GM23338 (cell line): ENCODE data around the gene AP3D1. TPM values are rescaled to one million over a fixed set of nuclear protein-coding genes. Genes with fewer than 3 reads are reported as not detected.

Experiments used
- ATAC-seq: fragments of 200-7000 bp; cut with Tn5 transposase; 3 replicates; pipeline ENCODE4 v1.9.1; 2020
- DNase-seq: peaks from one replicate; pipeline ENCODE4 v3.0.0-alpha.2; 2015; ENCODE audit warnings: low spot score
- H2AFZ ChIP-seq: fragments of 200-600 bp; sonication (generic); 2 replicates; pipeline ENCODE4 v1.8.0; 2016; ENCODE audit warnings: antibody characterized with exemption, mild to moderate bottlenecking, moderate library complexity
- H3F3A ChIP-seq: fragments of 200-600 bp; sonication (generic); replicated peaks from 2 replicates; pipeline ENCODE4 v1.8.0; 2017; ENCODE audit warnings: antibody characterized with exemption, mixed run types, low read depth
- H3K27ac ChIP-seq: fragments of 200-600 bp; sonication (generic); 2 replicates; pipeline ENCODE4 v1.6.1; 2016; ENCODE audit warnings: low read depth
- H3K27me3 ChIP-seq: fragments of 200-600 bp; sonication (generic); 2 replicates; pipeline ENCODE4 v1.8.0; 2016; ENCODE audit warnings: mild to moderate bottlenecking, mixed run types, moderate library complexity; ENCODE audit not compliant: insufficient read depth
- H3K36me3 ChIP-seq: fragments of 200-600 bp; sonication (generic); 2 replicates; pipeline ENCODE4 v1.8.0; 2016; ENCODE audit warnings: mild to moderate bottlenecking; ENCODE audit not compliant: insufficient read depth
- H3K4me1 ChIP-seq: fragments of 200-600 bp; sonication (generic); 2 replicates; pipeline ENCODE4 v1.8.0; 2016; ENCODE audit warnings: mild to moderate bottlenecking, moderate library complexity; ENCODE audit not compliant: insufficient read depth
- H3K4me2 ChIP-seq: fragments of 200-600 bp; sonication (generic); 2 replicates; pipeline ENCODE4 v1.7.1; 2017; ENCODE audit warnings: mixed run types
- H3K4me3 ChIP-seq: fragments of 200-600 bp; sonication (generic); 2 replicates; pipeline ENCODE4 v1.6.1; 2016; ENCODE audit warnings: mixed run types
- H3K79me2 ChIP-seq: fragments of 200-600 bp; sonication (generic); replicated peaks from 2 replicates; pipeline ENCODE4 v1.8.0; 2017; ENCODE audit warnings: mild to moderate bottlenecking; ENCODE audit not compliant: insufficient read depth
- H3K9me2 ChIP-seq: fragments of 200-600 bp; sonication (generic); 2 replicates; pipeline ENCODE4 v1.8.0; 2017; ENCODE audit not compliant: insufficient read depth
- H4K20me1 ChIP-seq: fragments of 200-600 bp; sonication (generic); replicated peaks from 2 replicates; pipeline ENCODE4 v1.8.0; 2017; ENCODE audit warnings: mild to moderate bottlenecking; ENCODE audit not compliant: insufficient read depth
- H3K27ac Mint-ChIP-seq: 2 replicates; pipeline ENCODE4 v1.8.0; 2020; ENCODE audit warnings: inconsistent platforms, mild to moderate bottlenecking, moderate library complexity, mixed read lengths
- H3K27me3 Mint-ChIP-seq: 3 replicates; pipeline ENCODE4 v1.8.0; 2022; ENCODE audit warnings: low read depth, mild to moderate bottlenecking, moderate library complexity, mixed read lengths, inconsistent platforms; ENCODE audit not compliant: insufficient read depth, poor library complexity
- H3K36me3 Mint-ChIP-seq: 3 replicates; pipeline ENCODE4 v1.8.0; 2021; ENCODE audit warnings: low read depth, mild to moderate bottlenecking, inconsistent platforms, moderate library complexity, mixed read lengths
- H3K4me1 Mint-ChIP-seq: 3 replicates; pipeline ENCODE4 v1.8.0; 2020; ENCODE audit warnings: mild to moderate bottlenecking, inconsistent platforms, mixed read lengths
- H3K4me3 Mint-ChIP-seq: 3 replicates; pipeline ENCODE4 v1.8.0; 2021; ENCODE audit warnings: moderate library complexity, mild to moderate bottlenecking, inconsistent platforms, mixed read lengths
- H3K9me3 Mint-ChIP-seq: 3 replicates; pipeline ENCODE4 v1.8.0; 2020; ENCODE audit warnings: moderate library complexity, mild to moderate bottlenecking, inconsistent platforms, mixed read lengths
- CREB1 ChIP-seq: fragments of 250-450 bp; sonication (Bioruptor Pico); IDR thresholded peaks from 2 replicates; pipeline ENCODE4 v1.5.0; 2020; ENCODE audit warnings: low read depth, mild to moderate bottlenecking, moderate library complexity
- CTCF ChIP-seq, 2 experiments: fragments of 200-600 bp in 1 of 2; sonication (generic) in 1 of 2; conservative IDR thresholded peaks; 2 replicates each; pipeline versions ENCODE4 v1.5.1 to v1.6.1; 2016 to 2017; ENCODE audit warnings: antibody characterized with exemption in 2 of 2, low read depth in 2 of 2, mild to moderate bottlenecking in 2 of 2, moderate library complexity in 1 of 2
- EZH2 ChIP-seq: fragments of 200-600 bp; sonication (generic); IDR thresholded peaks from one replicate; pipeline ENCODE4 v1.8.0; 2017; ENCODE audit warnings: antibody characterized with exemption, mild to moderate bottlenecking, low read depth; ENCODE audit not compliant: unreplicated experiment
- JUNB ChIP-seq: IDR thresholded peaks from one replicate; pipeline ENCODE4 v1.6.1; 2016; ENCODE audit warnings: antibody characterized with exemption; ENCODE audit not compliant: unreplicated experiment
- REST ChIP-seq: IDR thresholded peaks from one replicate; pipeline ENCODE4 v1.6.1; 2018; ENCODE audit warnings: antibody characterized with exemption; ENCODE audit not compliant: unreplicated experiment
- STAT1 ChIP-seq: IDR thresholded peaks from one replicate; pipeline ENCODE4 v1.6.1; 2016; ENCODE audit warnings: antibody characterized with exemption; ENCODE audit not compliant: unreplicated experiment
- ZNF114 ChIP-seq: fragments of 250-450 bp; sonication (Bioruptor Pico); IDR thresholded peaks from 2 replicates; pipeline ENCODE4 v1.5.0; 2020; ENCODE audit warnings: mild to moderate bottlenecking, moderate library complexity
- ZNF462 ChIP-seq: fragments of 250-450 bp; sonication (Bioruptor Pico); IDR thresholded peaks from 2 replicates; pipeline ENCODE4 v1.5.0; 2020; ENCODE audit warnings: mild to moderate bottlenecking, moderate library complexity
- polyA plus RNA-seq: library from polyadenylated mRNA; unstranded; fragments of >200 nt; fragmentation: Nextera tagmentation; extraction: Ambion mirVana; gene quantifications from 2 replicates; pipeline ENCODE4 v1.2.1, GENCODE V29; 2016
- total RNA-seq: library from RNA; depleted of rRNA; stranded (reverse); fragments of >200 nt; shearing (Covaris generic); gene quantifications from 2 replicates; pipeline ENCODE4 v1.2.3, GENCODE V29; 2014
- TF ChIP-seq, protein P1 (sequence below): IDR thresholded peaks from 2 replicates; pipeline ENCODE4 v1.6.1; 2016; ENCODE audit warnings: antibody characterized with exemption

The AP3D1 gene
- total and polyA plus RNA-seq, 2 experiments from 2014 or later: 101 to 236 TPM

- TF ChIP-seq ZNF114 (CRISPR knock-in tag) (no peak), CTCF (conservative IDR thresholded peaks at IDR 0.05; ENCODE audit: low read depth in 2 of 2) (no peak)
Measured at GRCh38 chr19:2121416-2122051, 29.8 kb downstream of the AP3D1 start (continued).

DNA sequence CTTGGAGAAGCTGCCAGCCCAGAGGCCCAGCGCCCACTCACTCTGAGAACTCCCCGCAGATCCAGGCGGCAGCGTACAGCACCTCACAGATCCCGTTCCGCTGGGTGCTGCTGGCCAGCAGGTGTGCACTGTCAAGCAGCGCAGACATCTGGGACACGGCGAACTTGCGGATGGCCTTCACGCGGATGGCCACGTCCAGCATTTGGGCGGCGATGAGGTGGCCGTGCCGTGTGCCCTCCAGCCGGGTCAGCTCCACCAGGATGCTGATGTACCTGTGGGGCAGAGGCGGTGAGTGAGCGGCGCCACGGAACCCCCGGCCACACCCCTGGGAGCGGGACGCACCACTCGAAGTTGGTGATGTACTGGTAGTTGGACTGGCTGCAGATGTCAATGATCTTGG, 30.5 kb downstream of the AP3D1 start:
- peaks cover 4% of the 10 kb centered on the region; the same call in 1 of the 2 replicates for H3F3A ChIP-seq
- ATAC-seq (no peak), DNase-seq (no peak)
- Mint-ChIP-seq H3K27ac (no peak overlapping the region), H3K9me3 (no peaks in the 10 kb centered on the region), H3K36me3 (peaks cover 79% of the 10 kb centered on the region), H3K4me3 (no peak overlapping the region), H3K4me1 (no peaks in the 10 kb centered on the region), H3K27me3 (peaks cover 8% of the 10 kb centered on the region)
- H3K36me3 ChIP-seq: peaks cover 32% of the 10 kb centered on the region; the same call in 1 of the 2 replicates
- no peak overlapping the region for H2AFZ ChIP-seq
- no peaks in the 10 kb centered on the region for H3K27me3 ChIP-seq
- no peak overlapping the region for H3K27ac ChIP-seq
- H3K9me2 ChIP-seq: no peaks in the 10 kb centered on the region
- H3K79me2 ChIP-seq: no peaks in the 10 kb centered on the region; the same call in 1 of the 2 replicates
- H3K4me1 ChIP-seq: no peaks in the 10 kb centered on the region
- H4K20me1 ChIP-seq: peaks cover 25% of the 10 kb centered on the region
- H3K4me2 ChIP-seq: no peak overlapping the region
- H3K4me3 ChIP-seq: no peak overlapping the region
- TF ChIP-seq STAT1 (no peak), EZH2 (no peak), CREB1 (no peak), ZNF462 (no peak), JUNB (no peak), CTCF (conservative IDR thresholded peaks at IDR 0.05; ENCODE audit: low read depth in 2 of 2) (no peak), REST (no peak)
- TF ChIP-seq, protein P1, sequence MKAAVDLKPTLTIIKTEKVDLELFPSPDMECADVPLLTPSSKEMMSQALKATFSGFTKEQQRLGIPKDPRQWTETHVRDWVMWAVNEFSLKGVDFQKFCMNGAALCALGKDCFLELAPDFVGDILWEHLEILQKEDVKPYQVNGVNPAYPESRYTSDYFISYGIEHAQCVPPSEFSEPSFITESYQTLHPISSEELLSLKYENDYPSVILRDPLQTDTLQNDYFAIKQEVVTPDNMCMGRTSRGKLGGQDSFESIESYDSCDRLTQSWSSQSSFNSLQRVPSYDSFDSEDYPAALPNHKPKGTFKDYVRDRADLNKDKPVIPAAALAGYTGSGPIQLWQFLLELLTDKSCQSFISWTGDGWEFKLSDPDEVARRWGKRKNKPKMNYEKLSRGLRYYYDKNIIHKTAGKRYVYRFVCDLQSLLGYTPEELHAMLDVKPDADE: no peak
